ENCODE measurements around the gene TM4SF4.

- TF ChIP-seq, protein P1, sequence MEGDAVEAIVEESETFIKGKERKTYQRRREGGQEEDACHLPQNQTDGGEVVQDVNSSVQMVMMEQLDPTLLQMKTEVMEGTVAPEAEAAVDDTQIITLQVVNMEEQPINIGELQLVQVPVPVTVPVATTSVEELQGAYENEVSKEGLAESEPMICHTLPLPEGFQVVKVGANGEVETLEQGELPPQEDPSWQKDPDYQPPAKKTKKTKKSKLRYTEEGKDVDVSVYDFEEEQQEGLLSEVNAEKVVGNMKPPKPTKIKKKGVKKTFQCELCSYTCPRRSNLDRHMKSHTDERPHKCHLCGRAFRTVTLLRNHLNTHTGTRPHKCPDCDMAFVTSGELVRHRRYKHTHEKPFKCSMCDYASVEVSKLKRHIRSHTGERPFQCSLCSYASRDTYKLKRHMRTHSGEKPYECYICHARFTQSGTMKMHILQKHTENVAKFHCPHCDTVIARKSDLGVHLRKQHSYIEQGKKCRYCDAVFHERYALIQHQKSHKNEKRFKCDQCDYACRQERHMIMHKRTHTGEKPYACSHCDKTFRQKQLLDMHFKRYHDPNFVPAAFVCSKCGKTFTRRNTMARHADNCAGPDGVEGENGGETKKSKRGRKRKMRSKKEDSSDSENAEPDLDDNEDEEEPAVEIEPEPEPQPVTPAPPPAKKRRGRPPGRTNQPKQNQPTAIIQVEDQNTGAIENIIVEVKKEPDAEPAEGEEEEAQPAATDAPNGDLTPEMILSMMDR (IDR thresholded peaks at IDR 0.05; ENCODE audit: low read depth, low read length): no peak
- TF ChIP-seq EZH2phosphoT487 (IDR thresholded peaks at IDR 0.05; ENCODE audit: low read depth): no peak
Observed at GRCh38 chr3:149466192-149466591, 8.3 kb upstream of the TM4SF4 start.
